Spleen (tissue), 11 donors: Measurements from ENCODE around the gene S1PR3. TPM values are rescaled to one million over a fixed set of nuclear protein-coding genes. Genes with fewer than 3 reads are reported as not detected.

Experiments used
- DNase-seq: peaks from one replicate; pipeline ENCODE4 v3.0.0-alpha.2; 2020
- H3K27ac ChIP-seq, 8 donors: fragments of 200-600 bp; sonication (generic) in 7 of 8; 1 replicate in 4 of 8; 2 replicates in 4 of 8; pipeline versions ENCODE4 v1.5.0 to v1.8.0; 2016 to 2021; ENCODE audit warnings: inconsistent platforms in 4 of 8, mild to moderate bottlenecking in 4 of 8, moderate library complexity in 1 of 8
- H3K27me3 ChIP-seq, 7 donors: fragments of 200-600 bp; sonication (generic) in 6 of 7; replicated peaks in 1 of 7; 1 replicate in 4 of 7; 2 replicates in 3 of 7; pipeline versions ENCODE4 v1.5.0 to v1.8.0; 2016 to 2021; ENCODE audit warnings: inconsistent platforms in 3 of 7, mild to moderate bottlenecking in 1 of 7
- H3K36me3 ChIP-seq, 6 donors: fragments of 200-600 bp; sonication (generic) in 5 of 6; 1 replicate in 4 of 6; 2 replicates in 2 of 6; pipeline versions ENCODE4 v1.5.0 to v1.8.0; 2016 to 2021; ENCODE audit warnings: inconsistent platforms in 2 of 6
- H3K4me1 ChIP-seq, 6 donors: fragments of 200-600 bp; sonication (generic) in 5 of 6; 1 replicate in 3 of 6; 2 replicates in 3 of 6; pipeline versions ENCODE4 v1.5.0 to v1.8.0; 2016 to 2021; ENCODE audit warnings: inconsistent platforms in 3 of 6
- H3K4me3 ChIP-seq, 8 donors: fragments of 200-600 bp; sonication (generic) in 7 of 8; 1 replicate in 4 of 8; 2 replicates in 4 of 8; pipeline versions ENCODE4 v1.5.0 to v1.8.0; 2016 to 2021; ENCODE audit warnings: inconsistent platforms in 4 of 8, mild to moderate bottlenecking in 4 of 8, moderate library complexity in 2 of 8
- H3K9me3 ChIP-seq, 8 donors: fragments of 200-600 bp; sonication (generic) in 7 of 8; 1 replicate in 4 of 8; 2 replicates in 4 of 8; pipeline versions ENCODE4 v1.5.0 to v1.8.0; 2016 to 2021; ENCODE audit warnings: inconsistent platforms in 4 of 8
- POLR2A ChIP-seq, 3 donors: fragments of 450-650 bp; IDR thresholded peaks; one replicate each; pipeline ENCODE4 v1.5.1; 2017; ENCODE audit warnings: antibody characterized with exemption in 3 of 3, mild to moderate bottlenecking in 1 of 3
- POLR2AphosphoS5 ChIP-seq, 3 donors: sonication (generic); formaldehyde crosslinking; IDR thresholded peaks; one replicate each; pipeline ENCODE4 v1.5.1; 2017; ENCODE audit warnings: antibody characterized with exemption in 3 of 3
- WGBS, 5 donors: extraction: QIAGEN DNeasy Blood & Tissue Kit in 3 of 5; methylation state at CpG; one replicate each; pipeline versions ENCODE4 v1.1.5 to v1.1.7; 2013 to 2018; 5-methylcytosine and 5-hydroxymethylcytosine counted together
- intact Hi-C: fragments of 100-400 bp; cut with DNase I; formaldehyde crosslinking; loops from one replicate; pipeline ENCODE4 v1.15.0; 2023; ENCODE audit warnings: low total_unique reads
- polyA plus RNA-seq, 3 donors: library from polyadenylated mRNA; stranded (reverse); fragments of 200-250 nt; gene quantifications; one replicate each; pipeline ENCODE4 v1.2.1, GENCODE V29; 2013
- total RNA-seq, 7 donors: library from RNA; depleted of rRNA in 3 of 7; stranded (reverse); fragments of >200 nt in 3 of 7; fragmentation: NEBNext Ultra II Directional in 4 of 7; extraction: Animal tissue kit (Norgen Biotek cat#: 25700) in 4 of 7; gene quantifications; one replicate each; pipeline versions ENCODE4 v1.1.0 to v1.2.1, GENCODE V29; 2016 to 2021
- TF ChIP-seq, protein P1 (sequence below), 11 experiments: fragments of 200-600 bp in 7 of 11; fragments of 450-650 bp in 4 of 11; sonication (generic) in 4 of 11; IDR thresholded peaks in 8 of 11; conservative IDR thresholded peaks in 3 of 11; 1 replicate in 7 of 11; 2 replicates in 4 of 11; pipeline versions ENCODE4 v1.4.0 to v1.8.0; 2016 to 2021; ENCODE audit warnings: antibody characterized with exemption in 11 of 11, inconsistent platforms in 4 of 11, mild to moderate bottlenecking in 1 of 11
- donor health status: healthy with polysubstance abuse.
- donor health status: DM: no; HTN: no; CAD: no; lungs with moderate emphysema.
- donor health status: DM: no; HTN: no; CAD: no.
- donor health status: Bipolar disorder and iron deficiency.
- donor health status: healthy.
- donor health status: DM: no; HTN: no; CAD: no.
- donor health status: DM: yes; HTN: yes; CAD: no.

The S1PR3 gene
- total and polyA plus RNA-seq, 10 donors = 6.4 to 50.9 (median 34.3) TPM

- H3K27ac ChIP-seq = no peak overlapping the region
- DNase-seq = no peak
- H3K9me3 ChIP-seq = no peaks in the 10 kb centered on the region
- H3K27me3 ChIP-seq = peaks cover 0 to 5% (median 0%) of the 10 kb centered on the region in 7 donors
- 87 to 92% (median 88%) methylated on average over 21 to 23 of the region's 23 CpGs for WGBS, 5 donors
- intact Hi-C loops = no loop called here
- no peak overlapping the region for H3K4me3 ChIP-seq
- TF ChIP-seq, protein P1, sequence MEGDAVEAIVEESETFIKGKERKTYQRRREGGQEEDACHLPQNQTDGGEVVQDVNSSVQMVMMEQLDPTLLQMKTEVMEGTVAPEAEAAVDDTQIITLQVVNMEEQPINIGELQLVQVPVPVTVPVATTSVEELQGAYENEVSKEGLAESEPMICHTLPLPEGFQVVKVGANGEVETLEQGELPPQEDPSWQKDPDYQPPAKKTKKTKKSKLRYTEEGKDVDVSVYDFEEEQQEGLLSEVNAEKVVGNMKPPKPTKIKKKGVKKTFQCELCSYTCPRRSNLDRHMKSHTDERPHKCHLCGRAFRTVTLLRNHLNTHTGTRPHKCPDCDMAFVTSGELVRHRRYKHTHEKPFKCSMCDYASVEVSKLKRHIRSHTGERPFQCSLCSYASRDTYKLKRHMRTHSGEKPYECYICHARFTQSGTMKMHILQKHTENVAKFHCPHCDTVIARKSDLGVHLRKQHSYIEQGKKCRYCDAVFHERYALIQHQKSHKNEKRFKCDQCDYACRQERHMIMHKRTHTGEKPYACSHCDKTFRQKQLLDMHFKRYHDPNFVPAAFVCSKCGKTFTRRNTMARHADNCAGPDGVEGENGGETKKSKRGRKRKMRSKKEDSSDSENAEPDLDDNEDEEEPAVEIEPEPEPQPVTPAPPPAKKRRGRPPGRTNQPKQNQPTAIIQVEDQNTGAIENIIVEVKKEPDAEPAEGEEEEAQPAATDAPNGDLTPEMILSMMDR (IDR thresholded peaks at IDR 0.05 in 8 of 11, conservative IDR thresholded peaks at IDR 0.05 in 3 of 11) = no peak
- no peak for TF ChIP-seq POLR2A (IDR thresholded peaks at IDR 0.05)
- no peak for TF ChIP-seq POLR2AphosphoS5 (IDR thresholded peaks at IDR 0.05)
- H3K4me1 ChIP-seq = peaks cover 0 to 5% (median 0%) of the 10 kb centered on the region in 6 donors
- no peaks in the 10 kb centered on the region for H3K36me3 ChIP-seq
Measured at GRCh38 chr9:88971131-88971960, 19.9 kb upstream of the S1PR3 start.

DNA sequence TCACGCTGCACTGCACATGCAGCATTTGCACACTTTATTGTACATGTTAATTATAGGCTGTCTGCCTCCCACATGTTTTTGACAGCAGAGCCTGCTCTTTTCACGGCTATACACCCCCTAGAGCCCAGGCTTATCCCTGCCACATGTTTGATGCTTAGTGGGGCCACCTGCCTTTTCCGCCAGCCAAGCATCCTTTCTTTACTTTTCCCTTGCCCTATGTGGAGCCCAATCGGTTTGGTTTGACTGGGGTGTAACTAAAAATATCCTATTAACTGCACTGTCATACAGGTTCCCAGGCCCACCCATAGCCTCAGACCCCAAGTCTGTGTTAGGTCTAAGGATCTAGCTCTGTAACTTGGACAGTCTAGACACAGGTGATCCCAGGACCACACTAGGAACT lies 18.9 kb upstream of the S1PR3 start:
- no peaks in the 10 kb centered on the region for H3K36me3 ChIP-seq
- WGBS, 5 donors = 85 to 95% (median 88%) methylated on average over 4 of the region's 4 CpGs
- H3K4me3 ChIP-seq = no peak overlapping the region
- no peaks in the 10 kb centered on the region for H3K4me1 ChIP-seq
- H3K9me3 ChIP-seq = no peaks in the 10 kb centered on the region
- no peak overlapping the region for H3K27ac ChIP-seq
- intact Hi-C loops = no loop called here
- no peak for DNase-seq
- peaks cover 0 to 5% (median 0%) of the 10 kb centered on the region in 7 donors for H3K27me3 ChIP-seq
- TF ChIP-seq POLR2A (IDR thresholded peaks at IDR 0.05) = no peak
- TF ChIP-seq, protein P1 (IDR thresholded peaks at IDR 0.05 in 8 of 11, conservative IDR thresholded peaks at IDR 0.05 in 3 of 11) = no peak
- TF ChIP-seq POLR2AphosphoS5 (IDR thresholded peaks at IDR 0.05) = no peak

- TF ChIP-seq POLR2A (IDR thresholded peaks at IDR 0.05) (no peak), POLR2AphosphoS5 (IDR thresholded peaks at IDR 0.05) (no peak)
- TF ChIP-seq, protein P1 (IDR thresholded peaks at IDR 0.05 in 8 of 11, conservative IDR thresholded peaks at IDR 0.05 in 3 of 11) = no peak
- DNase-seq = no peak
- Histone ChIP-seq H3K27me3 (peaks cover 0 to 10% (median 0%) of the 10 kb centered on the region in 7 donors), H3K4me1 (no peaks in the 10 kb centered on the region), H3K27ac (no peak overlapping the region), H3K36me3 (no peaks in the 10 kb centered on the region), H3K9me3 (no peaks in the 10 kb centered on the region), H3K4me3 (no peak overlapping the region)
- intact Hi-C loops = no loop called here
- 90 to 96% (median 91%) methylated on average over 11 to 12 of the region's 12 CpGs for WGBS, 5 donors
Measured at GRCh38 chr9:88973281-88974045, 17.8 kb upstream of the S1PR3 start.

DNA sequence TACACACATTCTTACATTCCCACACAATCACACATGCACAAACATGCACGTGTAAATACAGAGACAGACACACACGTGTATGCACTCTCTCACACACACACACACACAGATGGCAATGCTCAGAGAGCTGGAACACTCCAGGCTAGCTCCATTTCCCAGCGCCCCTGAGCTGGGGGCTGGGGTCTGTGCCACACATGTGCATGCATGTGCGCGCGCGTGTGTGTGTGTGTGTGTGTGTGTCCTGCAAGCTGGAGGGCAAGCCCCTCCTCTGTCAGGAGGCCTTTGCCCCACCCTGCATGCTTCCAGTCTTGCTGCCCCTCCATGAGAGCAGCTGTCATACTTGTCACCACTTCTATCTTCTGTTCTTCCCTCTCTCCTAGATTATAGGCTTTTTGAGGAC lies 16.6 kb upstream of the S1PR3 start:
- Histone ChIP-seq H3K27ac (no peak overlapping the region), H3K4me1 (no peaks in the 10 kb centered on the region), H3K27me3 (peaks cover 0 to 5% (median 0%) of the 10 kb centered on the region in 7 donors), H3K9me3 (no peaks in the 10 kb centered on the region), H3K36me3 (no peaks in the 10 kb centered on the region), H3K4me3 (no peak overlapping the region)
- DNase-seq = no peak
- intact Hi-C loops = no loop called here
- TF ChIP-seq, protein P1 (IDR thresholded peaks at IDR 0.05 in 8 of 11, conservative IDR thresholded peaks at IDR 0.05 in 3 of 11) = no peak
- no peak for TF ChIP-seq POLR2AphosphoS5 (IDR thresholded peaks at IDR 0.05)
- TF ChIP-seq POLR2A (IDR thresholded peaks at IDR 0.05) = no peak
- WGBS, 5 donors = 85 to 95% (median 89%) methylated on average over 7 of the region's 7 CpGs
